C1 segment of cervical spinal cord (tissue), 14 donors: ENCODE results near the gene OR13C5.

ENCODE experiments used
- DNase-seq, 14 donors: peaks; one replicate each; lab custom pipeline; 2025; lab: John Stamatoyannopoulos, UW

The OR13C5 gene

DNA sequence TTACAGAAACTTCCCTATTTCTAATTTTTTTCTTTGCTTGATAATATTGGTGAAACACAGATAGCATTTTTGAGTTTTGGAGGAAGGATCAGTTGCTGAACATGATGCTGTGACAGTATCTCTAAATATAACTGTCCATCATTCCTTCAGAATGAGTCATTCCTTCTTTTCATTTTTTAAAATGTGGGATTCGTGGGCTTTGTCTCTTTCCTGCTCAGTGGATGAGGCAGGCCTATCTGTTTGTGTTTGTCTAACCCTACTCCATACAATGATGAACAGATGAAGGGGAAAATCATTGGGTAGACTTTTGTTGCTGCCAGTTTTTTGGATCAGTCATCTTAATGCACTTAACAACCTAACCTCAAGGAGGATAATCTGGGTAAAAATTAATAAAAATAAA is 46.0 kb downstream of the OR13C5 start:
- DNase-seq = no peak
